HTR-8/SVneo (cell line): ENCODE data around the gene STING1.
A peak's percentile ranks its signal among the peaks of the same experiment; 100 is the strongest.
"Not testable (repeated sequence)": the region's sequence is repeated elsewhere in the genome, so short reads cannot be mapped to it uniquely, and the experiment has no call there.

Experiments used
- DNase-seq: peaks from one replicate; pipeline ENCODE4 v3.0.0; 2011; ENCODE audit warnings: low spot score, mixed read lengths; ENCODE audit not compliant: insufficient read length
- FAIRE-seq: peaks from 2 replicates; lab custom pipeline; 2011; peaks lifted over from hg19 to GRCh38; lab: Jason Lieb, UNC

The STING1 gene

DNA sequence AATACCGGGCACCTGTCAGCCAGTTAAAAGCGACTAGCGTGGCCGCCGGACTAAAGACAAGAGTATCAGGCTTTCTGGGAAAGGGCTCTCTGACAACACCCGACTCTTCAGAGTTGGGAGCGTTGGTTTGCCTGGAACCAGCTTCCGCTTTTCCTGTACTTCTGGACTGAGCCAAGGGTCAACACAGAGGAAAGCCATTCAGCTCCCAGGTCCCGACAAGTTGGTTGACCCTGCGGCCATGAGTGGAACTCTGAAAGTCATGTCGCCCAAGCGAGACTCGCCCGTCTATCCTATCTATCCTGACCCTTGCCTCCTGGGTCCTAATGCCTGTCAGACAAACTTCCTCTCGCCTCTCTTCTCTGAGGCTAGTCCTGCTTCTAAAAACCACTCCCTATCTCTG is 21.3 kb upstream of the STING1 start:
- not testable (repeated sequence) for FAIRE-seq, DNase-seq

DNA sequence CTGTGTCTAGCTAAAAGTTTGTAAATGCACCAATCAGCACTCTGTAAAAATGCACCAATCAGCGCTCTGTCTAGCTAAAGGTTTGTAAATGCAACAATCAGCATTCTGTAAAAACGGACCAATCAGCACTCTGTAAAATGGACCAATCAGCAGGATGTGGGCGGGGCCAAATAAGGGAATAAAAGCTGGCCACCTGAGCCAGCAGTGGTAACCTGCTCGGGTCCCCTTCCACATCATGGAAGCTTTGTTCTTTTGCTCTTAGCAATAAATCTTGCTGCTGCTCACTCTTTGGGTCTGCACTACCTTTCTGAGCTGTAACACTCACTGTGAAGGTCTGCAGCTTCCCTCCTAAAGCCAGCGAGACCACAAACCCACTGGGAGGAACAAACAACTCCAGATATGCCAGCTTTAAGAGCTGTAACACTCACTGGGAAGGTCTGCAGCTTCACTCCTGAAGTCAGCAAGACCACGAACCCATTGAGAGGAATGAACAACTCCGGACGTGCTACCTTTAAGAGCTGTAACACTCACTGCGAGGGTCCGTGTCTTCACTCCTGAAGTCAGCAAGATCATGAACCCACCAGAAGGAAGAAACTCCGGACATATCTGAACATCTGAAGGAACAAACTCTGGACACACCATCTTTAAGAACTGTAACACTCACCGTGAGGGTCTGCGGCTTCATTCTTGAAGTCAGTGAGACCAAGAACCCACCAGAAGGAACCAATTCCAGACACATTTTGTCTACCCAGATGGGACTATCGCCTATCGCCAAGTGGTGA is 20.7 kb upstream of the STING1 start:
- DNase-seq, FAIRE-seq: not testable (repeated sequence)

DNA sequence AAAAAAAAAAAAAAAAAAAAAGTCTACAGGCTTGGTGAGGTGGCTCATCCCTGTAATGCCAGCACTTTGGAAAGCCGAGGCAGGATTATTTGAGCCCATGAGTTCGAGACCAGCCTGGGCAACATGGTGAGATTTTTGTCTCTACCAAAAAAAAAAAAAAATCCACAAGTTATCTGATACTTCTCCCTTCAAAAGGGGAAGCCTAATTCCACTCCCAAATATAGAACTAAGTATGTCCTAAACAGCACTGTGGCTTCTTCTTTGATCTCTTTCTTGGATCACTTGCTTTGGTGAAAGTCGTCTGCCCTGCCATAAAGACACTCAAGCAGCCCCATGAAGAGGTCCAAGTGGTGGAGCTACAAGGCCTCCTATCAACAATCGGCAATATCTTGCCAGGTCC is 18.8 kb upstream of the STING1 start:
- FAIRE-seq: no peak

DNA sequence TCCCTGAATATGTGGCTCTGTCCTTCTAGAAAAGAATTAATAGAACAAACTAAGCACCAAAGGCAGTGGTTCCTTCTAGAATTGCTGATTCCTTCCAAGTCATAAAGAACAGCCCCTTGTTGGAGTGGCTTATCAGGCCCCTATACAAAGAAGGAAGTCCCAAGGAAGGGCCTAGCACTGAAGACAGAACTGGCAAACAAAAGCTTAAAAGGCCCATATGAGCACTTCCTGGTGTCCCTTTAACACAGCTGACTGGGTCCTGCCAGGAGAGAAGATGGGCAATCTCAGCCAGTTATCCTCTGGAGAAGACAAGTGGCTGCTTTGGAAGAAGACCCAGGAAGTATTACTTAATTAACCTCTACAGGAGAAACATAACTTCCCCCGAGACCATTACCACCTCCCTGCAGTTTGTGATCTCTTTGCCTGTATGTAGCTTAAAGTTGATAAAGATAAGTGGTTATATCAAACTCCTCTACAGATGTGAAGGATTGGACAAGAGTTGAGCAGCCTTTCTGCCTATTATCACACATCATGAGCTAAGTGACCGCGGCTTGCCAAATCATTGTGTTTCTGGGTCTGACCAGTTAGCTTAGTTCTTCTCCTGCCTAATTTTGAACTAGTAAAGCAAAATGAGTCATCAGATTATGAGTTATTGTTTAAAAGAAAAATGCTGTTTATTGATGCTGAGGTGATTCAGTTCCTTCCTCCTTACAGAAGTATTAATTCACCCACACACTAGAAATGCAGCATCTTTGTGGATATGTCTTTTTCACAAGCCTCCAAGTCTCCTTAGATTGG is 13.3 kb upstream of the STING1 start:
- DNase-seq: no peak
- no peak for FAIRE-seq

More for the DNA sequence above, 18.8 kb upstream of the STING1 start:
- no peak for DNase-seq

DNA sequence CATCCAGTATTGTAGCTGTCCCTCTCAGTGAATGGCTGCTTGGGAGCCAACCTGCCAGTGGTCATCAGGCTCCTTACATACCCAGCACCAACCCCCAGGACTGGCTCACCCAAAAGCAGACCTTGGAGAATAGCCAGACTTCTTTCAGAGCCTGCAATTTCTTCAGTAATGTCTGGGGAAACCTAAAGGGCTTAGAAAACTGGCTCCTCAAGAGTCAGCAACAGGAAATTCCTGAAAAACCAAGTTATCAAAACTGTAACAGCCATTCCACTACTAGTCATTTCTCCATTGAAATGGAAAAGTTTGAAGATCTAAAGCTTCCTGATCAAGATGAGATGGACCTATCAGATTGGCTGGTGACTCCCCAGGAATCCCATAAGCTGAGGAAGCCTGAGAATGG is 12.3 kb upstream of the STING1 start:
- no peak for DNase-seq
- no peak for FAIRE-seq

DNA sequence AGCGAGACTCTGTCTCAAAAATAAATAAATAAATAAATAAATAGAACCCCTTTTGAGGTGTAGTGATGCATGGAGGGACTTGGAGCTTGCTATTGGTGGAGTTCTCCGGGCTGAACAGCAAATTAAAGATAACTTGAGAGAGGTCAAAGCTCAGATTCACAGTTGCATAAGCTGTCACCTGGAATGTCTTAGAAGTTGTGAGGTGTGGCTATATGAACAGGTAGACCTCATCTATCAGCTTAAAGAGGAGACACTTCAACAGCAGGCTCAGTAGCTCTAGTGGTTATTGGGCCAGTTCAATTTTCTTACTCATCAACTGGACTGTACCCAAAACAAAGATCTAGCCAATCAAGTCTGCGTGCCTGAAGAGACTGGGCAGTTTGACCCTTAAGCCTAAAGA is 11.7 kb upstream of the STING1 start:
- no peak for DNase-seq
- FAIRE-seq: no peak

DNA sequence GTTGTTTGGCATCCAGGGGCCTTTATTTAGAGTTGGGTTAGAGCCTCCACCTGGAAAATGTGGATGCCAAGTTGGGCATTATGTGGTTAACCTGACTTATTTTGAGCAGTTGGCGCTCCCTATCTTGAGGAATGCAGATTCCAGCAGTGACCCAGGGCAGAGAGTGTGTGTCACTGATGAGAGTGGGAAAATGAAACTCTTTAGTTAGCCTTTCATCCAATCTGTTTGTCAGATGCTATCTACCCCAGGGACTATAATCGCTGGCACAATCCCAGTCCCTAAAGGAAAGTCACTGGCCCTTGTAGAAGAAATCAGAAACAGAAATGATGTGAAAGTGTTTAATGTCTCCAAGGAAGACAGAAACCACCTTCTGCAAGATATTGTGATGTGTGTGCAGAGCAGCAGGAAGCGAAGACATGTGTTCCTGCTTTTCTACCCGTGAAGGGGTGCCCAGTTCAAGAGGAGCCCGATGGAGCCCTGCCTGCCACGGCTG is 10.2 kb upstream of the STING1 start:
- DNase-seq (no peak), FAIRE-seq (no peak)

DNA sequence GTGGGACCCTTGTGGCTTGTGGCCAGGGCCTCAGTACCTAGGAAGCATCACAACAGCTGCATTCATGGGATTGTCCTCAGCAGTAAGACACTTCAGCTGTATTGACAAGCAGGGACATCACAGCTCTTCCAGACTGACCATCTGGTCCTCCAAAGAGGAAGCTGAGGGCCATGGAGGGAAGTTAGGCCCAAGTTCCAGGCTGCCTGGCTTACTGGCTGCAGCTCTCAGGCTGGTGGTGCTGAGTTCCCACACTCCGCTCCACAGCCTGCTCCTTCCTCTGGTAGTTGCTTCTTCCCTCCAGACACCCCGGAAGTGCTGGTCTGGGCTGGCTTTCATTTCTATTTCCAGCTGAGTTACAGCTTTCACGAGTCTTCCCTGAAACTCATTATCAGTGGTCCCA is 5.7 kb upstream of the STING1 start:
- DNase-seq (no peak), FAIRE-seq (no peak)

DNA sequence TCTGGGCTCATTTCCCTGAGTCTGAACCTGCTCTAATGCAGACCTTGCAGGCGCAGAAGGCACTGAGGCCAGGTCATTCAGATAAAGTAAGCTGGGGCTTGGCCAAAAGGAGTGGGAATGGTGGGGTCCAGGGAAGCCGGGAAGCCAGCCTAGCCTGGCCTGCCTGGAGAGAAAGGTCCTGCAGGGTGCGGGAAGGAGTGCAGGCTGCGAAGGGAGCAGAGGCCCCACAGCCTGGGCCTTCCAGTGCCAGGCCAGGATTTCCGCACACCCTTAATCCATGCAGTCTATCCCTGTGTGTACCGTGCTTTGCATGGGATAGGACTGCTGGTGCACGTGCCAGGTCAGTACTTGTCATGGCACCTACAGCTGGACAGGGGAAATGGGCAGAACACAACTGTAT is 3.6 kb upstream of the STING1 start:
- DNase-seq: no peak
- no peak for FAIRE-seq

DNA sequence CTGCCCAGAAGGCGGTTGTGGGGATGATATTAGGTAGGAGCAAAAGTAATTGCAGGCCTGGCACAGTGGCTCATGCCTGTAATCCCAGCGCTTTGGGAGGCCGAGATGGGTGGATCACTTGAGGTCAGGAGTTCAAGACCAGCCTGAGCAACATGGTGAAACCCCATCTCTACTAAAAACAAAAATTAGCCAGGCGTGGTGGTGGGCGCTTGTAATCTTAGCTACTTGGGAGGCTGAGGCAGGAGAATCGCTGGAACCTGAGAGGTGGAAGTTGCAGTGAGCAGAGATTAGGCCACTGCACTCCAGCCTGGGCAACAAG is 291 bp upstream of the STING1 start:
- not testable (repeated sequence) for DNase-seq, FAIRE-seq

DNA sequence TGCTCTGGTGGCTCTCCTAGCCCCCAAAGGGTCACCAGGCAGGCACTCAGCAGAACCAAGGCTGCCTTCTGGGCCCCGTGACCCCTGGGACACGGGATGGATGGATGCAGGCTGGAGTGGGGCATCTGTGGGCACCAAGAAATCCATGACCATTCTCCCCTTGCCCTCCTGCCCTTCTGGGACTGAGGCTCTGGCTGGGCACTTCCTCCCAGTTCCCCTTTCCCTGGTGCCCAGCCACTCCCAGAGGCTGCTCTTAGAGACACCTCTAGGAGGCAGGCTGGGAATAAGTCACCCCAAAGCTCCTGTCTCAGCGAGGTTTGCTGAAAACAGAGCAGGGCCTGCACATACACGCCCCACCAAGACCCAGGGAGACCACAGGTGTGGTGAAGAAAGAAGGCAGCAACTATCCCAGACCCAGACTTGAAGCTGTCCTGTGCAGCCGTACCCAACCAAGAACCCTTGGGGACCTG is 943 bp downstream of the STING1 start:
- FAIRE-seq (no peak), DNase-seq (no peak)

DNA sequence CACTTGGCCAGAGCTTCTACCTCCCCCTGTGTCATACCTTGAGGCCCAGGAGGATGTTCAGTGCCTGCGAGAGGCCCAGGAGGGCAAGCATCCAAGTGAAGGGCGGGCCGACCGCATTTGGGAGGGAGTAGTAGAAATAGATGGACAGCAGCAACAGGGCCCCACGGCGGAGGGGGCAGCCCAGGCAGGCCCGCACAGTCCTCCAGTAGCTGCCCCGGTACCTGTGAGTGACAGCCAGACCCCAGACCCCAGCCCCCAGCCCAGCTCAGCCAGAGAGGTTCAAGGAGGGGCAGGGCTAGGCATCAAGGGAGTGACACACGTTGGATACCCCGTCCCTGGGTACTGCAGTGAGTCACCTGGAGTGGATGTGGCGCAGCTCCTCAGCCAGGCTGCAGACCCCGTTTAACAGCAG is 1.4 kb downstream of the STING1 start:
- FAIRE-seq (no peak), DNase-seq (no peak)

DNA sequence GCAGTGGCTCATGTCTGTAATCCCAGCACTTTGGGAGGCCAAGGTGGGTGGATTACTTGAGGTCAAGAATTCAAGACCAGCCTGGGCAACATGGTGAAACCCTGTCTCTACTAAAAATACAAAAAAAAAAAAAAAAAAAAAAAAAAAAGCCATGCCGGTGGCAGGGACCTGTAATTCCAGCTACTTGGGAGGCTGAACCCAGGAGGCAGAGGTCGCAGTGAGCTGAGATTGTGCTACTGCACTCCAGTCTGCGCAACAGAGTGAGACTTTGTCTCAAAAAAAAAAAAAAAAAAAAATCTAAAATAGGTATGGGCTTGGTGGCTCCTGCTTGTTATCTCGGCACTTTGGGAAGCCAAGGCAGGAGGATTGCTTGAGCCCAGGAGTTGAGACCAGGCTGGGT is 2.8 kb downstream of the STING1 start:
- not testable (repeated sequence) for DNase-seq, FAIRE-seq

DNA sequence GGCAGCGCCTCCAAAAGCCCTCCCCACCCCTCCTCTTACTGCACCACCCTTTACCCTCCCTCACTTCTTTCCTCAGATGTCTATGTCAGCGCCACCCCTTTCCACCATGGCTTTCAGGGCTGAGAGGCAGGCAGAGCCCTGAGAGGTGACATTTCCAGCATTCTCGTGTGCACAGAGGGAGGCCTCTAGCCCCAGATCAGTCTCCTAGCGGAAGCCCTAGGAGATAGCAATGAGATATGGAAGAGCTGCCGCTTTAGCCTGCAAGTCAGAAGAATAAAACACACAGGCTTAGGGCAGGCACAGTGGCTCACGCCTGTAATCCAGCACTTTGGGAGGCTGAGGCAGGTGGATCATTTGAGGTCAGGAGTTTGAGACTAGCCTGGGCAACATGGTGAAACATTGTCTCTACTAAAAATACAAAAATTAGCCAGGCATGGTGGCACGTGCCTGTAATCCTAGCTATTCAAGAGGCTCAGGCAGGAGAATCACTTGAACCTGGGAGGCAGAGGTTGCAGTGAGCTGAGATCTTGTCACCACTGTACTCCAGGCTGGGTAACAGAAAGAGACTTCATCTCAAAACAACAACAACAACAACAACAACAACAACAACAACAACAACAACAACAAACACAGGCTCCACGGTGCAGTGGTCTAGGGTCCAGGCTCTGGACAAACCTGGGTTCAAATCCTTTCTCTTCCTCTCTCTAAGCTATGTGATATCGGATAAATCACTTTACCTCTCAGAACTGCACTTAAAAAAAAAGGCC is 3.7 kb downstream of the STING1 start:
- DNase-seq, FAIRE-seq: not testable (repeated sequence)

DNA sequence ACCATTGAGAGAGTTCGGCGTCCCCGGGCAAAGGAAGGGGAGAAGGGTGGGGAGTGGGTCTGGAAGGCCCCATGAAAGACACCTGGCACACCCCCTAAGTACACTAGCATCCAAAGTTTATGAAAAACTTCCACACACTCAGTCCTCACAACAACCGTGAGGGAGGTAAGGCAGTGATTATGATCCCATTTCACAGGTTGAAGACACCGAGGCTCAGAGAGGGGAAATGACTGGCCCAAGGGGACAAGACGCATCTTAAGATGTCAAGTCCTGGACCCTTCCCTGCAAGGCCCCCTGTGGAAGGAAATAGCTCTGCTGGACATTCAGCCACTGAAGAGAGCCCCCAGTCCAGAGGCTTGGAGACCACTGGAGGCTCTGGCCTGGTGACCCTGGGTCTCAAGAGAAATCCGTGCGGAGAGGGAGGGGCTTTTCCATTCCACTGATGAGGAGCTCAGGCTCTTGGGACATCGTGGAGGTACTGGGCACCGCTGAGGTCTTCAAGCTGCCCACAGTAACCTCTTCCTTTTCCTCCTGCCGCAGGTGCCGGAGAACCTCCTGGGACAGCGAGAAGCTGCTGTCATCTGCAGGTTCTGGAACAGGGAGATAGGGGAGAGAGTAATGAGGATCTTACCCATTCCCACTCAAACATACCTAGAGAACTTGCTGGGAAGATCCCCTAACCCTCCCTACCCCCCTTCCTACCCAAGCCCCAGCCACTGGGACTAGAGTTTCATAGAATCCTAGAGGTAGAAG is 6.5 kb downstream of the STING1 start:
- no peak for FAIRE-seq

DNA sequence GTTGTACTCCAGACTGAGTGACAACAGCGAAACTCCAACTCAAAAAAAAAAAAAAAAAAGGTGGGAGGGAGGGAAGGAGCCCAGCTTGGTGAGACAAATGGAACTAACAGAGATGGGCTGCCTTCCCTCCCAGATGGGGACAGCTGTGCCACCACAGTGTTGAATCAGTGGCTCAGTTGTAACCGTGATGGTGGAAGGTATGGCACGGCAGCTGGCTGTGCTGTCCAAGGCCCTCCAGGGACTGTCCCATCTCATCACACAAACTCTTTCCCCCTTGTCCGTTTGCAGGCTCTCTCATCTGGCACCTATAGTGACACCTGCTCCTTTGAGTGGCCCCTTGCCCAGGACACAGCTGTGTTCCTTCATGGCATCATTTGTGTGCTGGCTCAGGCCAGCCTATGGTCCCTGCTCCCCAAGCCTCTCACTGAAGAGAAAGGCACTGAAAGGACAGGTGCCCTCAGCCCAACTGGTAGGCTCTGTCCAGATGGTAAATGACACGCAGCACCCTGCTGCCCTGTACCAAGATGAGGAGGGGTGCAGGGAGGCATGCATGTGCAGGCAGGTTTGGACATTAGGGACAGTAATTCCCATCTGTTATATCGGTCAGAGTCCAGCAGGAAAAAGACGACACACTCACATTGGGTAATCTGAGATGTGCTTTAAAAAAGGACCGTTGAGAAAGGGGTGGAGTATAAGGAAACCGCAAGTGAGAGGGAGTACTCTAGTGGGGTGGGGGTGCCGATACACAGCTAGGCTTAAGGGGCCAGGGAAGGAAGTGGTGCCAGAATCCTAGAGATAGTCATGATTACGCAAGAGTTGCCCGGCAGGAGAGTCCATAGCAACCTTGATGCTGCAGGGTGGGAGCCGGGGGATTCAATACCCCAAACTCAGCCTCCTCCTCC is 7.4 kb downstream of the STING1 start:
- FAIRE-seq (peak; percentile 54), DNase-seq (peak; percentile 67)

More for the DNA sequence above, 6.5 kb downstream of the STING1 start:
- no peak for DNase-seq

DNA sequence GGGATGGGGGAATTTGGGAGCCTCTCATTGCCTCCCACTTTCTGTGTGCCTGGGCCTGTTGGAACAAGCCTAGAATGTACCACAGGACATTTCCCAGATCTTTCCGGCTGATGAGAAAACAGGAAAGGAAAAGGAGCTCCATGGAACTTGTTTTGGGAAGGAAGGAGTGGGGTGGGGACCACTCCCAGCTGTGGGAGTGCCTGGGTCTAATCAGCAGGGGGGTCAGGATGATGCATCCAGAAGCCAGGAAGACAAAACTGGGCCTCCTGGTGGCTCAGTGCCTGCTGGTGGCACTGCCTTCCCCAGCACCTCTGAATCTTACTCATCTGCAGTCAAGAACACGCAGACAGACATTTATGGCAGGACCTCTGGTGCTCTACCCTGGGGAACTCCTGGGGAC is 9.0 kb downstream of the STING1 start:
- peak; percentile 64 for FAIRE-seq

DNA sequence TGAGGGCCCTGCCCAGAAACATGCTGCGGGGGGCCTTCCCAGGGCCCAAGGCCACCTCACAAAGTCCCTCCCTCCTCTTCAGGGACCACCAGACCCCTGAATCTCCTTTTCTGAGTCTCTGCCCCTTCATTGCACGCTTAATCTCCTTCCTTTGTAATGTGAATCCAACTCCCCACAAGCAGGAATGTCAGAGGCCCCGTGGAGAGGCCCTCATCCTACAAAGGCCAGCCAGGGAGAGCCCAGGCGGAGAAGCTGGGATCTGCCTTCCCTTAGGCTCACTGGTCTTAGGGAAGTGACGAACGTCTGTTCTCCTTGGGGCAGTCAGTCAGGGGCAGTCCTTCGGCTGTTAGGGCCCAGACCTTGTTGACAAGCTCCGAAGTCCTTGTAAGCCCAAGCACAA is 9.5 kb downstream of the STING1 start:
- no peak for DNase-seq
- FAIRE-seq: no peak

More for the DNA sequence above, 9.0 kb downstream of the STING1 start:
- no peak for DNase-seq
